HG03139 (cell line): Measurements from ENCODE around the gene YIPF4.
"Not testable (repeated sequence)": the region's sequence is repeated elsewhere in the genome, so short reads cannot be mapped to it uniquely, and the experiment has no call there.

ENCODE experiments used
- ATAC-seq: cut with Tn5 transposase; IDR thresholded peaks from one replicate; pipeline ENCODE4 v1.9.1; 2021; ENCODE audit not compliant: unreplicated experiment

YIPF4 gene

DNA sequence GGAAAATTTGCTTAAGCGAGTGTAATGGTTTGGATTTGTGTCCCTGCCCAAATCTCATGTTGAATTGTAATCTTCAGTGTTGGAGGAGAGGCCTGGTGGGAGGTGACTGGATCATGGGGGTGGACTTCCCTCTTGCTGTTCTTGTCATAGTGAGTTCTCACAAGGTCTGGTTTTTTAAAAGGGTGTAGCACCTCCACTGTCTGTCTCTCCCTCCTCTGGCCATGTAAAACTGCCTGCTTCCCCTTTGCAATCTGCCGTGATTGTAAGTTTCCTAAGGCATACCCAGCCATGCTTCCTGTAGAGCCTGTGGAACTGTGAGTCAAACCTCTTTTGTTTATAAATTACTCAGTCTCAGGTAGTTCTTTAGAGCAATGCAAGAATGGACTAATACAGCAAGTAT lies 6.6 kb downstream of the YIPF4 start:
- no peak for ATAC-seq

DNA sequence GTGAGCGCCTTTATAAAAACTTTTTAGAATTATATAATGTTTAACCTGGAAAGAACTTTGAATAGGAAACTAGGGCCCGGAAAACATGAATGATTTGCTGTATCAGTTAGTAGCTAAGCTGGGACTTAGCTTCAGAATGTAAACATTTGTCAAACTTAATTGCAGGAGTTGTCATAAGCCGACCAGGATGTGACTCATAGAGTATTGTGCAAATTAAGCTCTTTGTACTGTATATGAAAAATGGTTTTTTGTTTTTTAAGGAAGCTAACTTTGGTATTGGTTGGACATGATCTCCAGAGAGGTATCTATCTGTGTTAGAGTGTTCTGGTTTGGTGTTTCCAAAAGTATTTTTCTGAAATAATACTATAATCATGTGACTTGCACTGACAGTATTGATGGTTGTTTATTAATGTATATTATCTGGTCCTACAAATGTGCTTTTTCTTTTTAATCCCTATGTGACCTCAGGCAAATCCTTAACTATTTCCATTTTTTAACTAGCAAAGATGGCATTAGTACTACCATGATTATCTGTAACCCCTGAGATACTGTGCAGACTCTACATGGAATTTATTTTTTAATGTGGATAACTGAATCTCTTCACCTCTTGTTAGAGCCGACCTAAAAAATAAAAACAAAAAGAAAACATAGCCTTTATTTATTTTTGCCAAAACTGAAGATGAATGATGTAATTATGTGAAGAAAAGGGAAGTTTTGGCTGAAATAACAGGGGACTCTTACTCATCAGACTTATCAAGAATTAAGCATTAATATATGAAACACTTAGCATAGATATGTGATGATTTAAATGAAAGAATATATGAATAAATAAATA lies 11.7 kb downstream of the YIPF4 start:
- ATAC-seq = no peak

DNA sequence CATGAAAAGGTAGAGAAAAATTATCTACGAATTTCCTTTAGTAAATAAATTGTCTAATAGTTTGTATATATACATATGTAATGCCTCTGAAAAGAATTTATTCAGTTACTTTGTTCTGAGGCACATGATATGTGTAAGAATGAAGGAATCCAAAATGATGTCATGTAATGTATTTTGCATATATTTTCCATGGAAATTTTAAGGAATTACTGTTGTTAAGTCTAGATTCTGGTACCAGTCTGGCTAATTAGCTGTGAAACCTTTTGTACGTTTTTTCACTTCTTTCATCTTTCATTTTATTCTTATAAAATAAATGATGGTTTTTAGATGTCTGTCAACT lies 12.3 kb downstream of the YIPF4 start:
- no peak for ATAC-seq

DNA sequence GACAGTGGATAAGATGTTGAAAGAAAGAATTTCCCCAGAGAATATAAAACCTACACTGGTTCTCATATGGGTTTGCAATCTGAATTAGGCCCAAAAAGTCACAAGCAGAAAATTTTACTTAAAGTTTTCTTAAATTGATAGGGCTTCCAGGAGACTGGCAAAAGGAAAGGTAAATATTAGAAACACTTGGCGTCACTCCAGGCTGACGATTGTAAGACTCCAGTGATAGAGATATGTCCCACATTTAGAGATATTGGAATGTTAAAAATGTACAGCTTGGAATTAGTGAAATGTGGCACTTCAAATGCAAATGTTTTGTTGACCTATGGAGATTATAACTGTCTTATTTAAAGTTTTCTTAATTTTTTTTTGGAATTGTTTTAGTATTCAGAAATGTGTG lies 14.0 kb downstream of the YIPF4 start:
- ATAC-seq = no peak

DNA sequence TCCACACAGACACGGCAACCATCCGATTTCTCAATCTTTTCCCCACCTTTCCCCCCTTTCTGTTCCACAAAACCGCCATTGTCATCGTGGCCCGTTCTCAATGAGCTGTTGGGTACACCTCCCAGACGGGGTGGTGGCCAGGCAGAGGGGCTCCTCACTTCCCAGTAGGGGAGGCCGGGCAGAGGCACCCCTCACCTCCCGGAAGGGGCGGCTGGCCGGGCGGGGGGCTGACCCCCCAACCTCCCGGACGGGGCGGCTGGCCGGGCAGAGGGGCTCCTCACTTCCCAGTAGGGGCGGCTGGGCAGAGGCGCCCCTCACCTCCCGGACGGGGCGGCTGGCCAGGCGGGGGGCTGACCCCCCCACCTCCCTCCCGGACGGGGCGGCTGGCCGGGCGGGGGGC lies 15.8 kb downstream of the YIPF4 start:
- not testable (repeated sequence) for ATAC-seq

DNA sequence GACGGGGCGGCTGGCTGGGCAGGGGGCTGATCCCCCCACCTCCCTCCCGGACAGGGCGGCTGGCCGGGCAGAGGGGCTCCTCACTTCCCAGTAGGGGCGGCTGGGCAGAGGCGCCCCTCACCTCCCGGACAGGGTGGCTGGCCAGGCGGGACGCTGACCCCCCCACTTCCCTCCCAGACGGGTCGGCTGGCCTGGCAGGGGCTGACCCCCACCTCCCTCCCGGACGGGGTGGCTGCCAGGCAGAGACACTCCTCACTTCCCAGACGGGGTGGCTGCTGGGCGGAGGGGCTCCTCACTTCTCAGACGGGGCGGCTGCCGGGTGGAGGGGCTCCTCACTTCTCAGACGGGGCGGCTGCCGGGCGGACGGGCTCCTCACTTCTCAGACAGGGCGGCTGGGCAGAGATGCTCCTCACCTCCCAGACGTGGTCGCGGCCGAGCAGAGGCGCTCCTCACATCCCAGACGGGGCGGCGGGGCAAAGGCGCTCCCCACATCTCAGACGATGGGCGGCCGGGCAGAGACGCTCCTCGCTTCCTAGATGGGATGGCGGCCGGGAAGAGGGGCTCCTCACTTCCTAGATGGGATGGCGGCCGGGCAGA lies 16.4 kb downstream of the YIPF4 start:
- not testable (repeated sequence) for ATAC-seq

DNA sequence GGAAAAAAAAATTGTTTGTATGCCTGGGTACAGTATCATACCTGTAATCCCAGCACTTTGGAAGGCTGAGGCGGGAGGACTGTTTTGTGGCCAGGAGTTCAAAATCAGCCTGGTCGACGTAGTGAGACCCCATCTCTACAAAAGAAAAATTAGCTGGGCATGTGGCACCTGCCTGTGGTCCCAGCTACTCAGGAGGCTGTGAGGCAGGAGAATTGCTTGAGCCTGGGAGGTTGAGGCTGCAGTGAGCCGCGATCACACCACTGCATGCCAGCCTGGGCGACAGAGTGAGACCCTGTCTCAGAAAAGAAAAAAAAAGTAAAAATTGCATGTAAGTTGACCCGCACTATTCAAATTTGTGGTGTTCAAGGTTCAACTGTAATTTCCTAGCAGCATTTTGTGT lies 32.9 kb downstream of the YIPF4 start:
- no peak for ATAC-seq

DNA sequence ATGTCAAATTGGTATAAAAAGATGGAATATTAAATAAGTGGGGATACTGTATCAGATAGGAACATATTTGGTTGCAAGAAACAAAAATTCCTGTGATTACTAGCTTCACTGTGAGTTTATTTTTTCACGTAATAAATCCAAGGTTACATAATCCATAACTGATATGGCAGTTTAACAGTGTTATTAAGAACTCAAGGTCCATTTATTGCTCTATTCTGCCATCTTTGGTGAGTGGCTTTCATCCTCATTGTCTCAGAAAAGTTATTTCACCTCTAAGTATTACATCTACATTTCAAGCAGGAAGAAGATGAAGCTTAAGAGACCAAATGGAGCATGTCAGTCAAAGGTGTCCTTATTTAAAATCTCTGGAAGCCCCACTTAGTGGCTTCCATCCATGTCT lies 37.2 kb downstream of the YIPF4 start:
- ATAC-seq = no peak

DNA sequence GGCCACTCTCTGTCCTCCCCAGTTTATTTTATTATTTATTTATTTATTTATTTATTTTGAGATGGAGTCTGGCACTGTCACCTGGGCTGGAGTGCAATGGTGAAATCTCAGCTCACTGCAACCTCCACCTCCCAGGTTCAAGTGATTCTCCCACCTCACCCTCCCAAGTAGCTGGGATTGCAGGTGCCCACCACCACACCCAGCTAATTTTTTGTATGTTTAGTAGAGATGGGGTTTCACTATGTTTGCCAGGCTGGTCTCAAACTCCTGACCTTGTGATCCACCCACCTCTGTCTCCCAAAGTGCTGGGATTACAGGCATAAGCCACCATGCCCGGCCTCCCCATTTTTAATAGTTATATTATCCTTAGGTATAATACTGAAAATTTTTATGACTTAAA lies 51.0 kb downstream of the YIPF4 start:
- not testable (repeated sequence) for ATAC-seq

DNA sequence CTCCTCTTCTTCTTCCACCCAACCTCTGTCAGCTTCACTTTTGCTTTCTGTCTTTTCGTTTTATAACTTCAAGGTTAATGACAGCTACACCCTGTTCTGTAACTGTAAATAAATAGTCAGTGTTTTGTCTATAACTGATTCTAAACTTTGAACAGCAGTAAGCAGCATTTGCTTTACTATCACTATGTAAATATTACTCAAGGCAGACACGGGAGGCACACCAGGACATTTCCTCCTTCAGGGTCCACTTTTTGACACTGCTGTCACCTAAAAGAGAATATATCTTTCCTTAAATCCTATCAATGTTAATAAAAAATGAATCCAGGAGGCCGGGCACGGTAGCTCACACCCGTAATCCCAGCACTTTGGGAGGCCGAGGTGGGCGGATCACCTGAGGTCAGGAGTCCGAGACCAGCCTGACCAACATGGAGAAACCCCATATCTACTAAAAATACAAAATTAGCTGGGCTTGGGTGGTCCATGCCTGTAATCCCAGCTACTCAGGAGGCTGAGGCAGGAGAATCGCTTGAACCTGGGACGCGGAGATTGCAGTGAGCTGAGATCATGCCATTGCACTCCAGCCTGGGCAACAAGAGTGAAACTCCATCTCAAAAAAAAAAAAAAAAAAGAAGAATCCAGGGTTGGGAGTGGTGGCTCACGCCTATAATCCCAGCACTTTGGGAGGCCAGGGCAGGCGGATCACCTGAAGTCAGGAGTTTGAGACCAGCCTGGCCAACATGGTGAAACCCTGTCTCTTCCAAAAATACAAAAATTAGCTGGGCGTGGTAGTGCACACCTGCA lies 51.7 kb downstream of the YIPF4 start:
- not testable (repeated sequence) for ATAC-seq

DNA sequence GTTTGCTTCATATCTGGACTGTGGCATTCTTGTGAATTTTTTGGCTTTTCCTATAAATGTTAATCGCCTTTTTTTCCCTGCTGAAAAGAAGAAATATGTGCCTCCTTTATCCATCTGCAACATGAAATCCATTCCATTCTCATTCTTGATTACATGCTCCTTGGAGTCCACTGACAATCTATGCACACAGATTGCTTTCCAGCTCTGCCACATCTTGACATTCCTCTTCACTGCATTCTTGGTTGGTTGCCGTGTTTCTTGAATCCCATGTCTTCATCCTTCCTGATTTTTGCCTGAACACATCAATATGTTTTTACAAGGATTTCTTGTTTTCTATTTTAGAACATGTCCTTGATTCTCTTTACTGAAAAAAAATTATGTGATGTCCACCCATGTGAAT lies 52.4 kb downstream of the YIPF4 start:
- no peak for ATAC-seq

DNA sequence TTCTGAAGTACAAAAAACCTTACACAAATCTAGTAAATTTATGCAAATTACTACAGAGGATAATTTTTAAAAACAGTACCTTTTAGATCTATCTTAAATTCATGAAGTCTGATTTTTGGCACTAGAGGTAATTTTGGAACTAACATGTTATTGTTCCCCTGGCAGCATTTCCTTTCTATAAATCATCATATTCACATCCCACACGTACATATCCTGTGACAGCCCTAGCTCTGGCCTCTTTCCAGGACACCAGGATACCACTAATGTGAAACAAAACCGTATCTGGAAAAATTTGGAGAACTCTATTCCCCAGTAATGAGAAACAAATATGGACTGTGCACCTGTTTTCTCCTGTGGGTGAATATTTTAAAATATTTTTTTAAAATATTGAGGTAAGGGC lies 65.1 kb downstream of the YIPF4 start:
- ATAC-seq = no peak

DNA sequence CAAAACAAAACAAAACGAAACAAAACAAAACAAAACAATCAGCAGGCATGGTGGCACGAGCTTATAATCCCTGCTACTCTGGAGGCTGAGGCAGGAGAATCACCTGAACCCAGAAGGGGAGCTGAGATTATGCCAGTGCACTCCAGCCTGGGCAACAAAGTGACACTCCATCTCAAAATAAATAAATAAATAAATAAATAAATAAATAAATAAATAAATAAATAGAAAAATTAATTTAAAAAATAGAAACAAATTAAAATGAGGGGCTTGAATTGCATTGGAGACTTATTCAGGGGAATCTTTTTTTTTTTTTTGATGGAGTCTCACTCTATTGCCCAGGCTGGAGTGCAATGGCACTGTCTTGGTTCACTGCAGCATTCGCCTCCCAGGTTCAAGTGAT lies 73.1 kb downstream of the YIPF4 start:
- ATAC-seq = not testable (repeated sequence)

DNA sequence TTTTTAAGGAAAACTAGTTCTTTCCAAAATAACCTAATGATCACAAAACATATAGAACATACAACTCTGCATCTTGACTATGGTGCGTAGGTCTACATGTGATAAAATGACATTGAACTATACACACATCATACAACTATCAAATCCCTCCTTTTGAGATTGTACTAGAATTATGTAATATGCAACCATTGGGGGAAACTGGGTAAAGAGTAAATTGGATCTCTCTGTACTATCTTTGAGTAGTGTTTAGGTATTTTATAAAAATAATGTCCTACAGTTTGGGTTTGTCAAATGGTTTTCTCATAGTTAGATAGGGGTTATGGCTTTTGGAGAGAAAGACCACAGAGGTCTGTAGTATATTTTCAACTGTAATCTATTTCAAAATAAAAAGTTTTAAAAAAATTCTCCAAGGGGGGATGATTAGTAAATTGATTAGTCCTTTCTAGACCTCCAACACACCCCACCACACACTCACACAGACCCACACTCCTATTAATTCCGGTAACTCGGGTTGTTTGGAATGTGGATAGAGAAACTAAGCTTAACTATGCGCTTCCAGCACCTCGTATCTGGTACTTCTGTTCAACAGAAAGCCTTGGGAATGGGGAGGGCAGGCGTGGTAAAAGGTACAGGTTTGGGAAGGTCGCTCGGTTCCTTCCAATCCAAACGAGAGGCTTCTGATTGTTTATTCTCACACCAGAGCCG lies 78.4 kb downstream of the YIPF4 start:
- no peak for ATAC-seq

DNA sequence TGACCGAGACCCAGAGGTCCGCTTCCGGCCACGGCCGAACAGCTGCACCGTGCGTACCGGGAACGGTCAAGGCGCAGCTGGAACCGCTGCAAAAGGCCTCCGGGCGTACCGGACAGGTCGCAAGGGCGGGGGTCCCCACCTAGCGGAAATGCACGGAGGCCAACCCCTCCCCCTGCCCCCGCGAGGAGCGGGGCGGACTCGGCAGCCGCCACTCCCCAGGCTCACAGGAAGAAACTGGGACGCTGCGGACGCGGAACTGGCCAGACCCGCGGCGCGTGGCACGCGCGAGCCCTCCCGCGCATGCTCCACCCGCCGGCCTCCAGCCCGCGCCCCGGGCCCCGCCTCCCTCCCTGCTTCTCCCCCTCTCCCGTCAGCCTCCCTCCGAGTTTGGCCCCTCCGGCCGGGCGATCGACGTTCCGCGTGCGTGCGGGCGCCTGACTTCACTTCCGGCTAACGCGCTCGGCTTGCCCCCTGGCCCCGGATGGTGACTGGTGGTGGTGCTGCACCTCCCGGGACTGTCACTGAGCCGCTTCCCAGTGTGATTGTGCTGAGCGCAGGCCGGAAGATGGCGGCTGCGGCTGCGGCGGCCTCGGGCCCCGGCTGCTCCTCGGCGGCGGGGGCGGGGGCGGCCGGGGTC lies 79.1 kb downstream of the YIPF4 start, which contains the start of gene BIRC6:
BIRC6 (plus strand) TSS at position 343 of the 637 bp plus-strand sequence; CDS start at position 482, 139 bp downstream.
- ATAC-seq = peak; percentile 83

DNA sequence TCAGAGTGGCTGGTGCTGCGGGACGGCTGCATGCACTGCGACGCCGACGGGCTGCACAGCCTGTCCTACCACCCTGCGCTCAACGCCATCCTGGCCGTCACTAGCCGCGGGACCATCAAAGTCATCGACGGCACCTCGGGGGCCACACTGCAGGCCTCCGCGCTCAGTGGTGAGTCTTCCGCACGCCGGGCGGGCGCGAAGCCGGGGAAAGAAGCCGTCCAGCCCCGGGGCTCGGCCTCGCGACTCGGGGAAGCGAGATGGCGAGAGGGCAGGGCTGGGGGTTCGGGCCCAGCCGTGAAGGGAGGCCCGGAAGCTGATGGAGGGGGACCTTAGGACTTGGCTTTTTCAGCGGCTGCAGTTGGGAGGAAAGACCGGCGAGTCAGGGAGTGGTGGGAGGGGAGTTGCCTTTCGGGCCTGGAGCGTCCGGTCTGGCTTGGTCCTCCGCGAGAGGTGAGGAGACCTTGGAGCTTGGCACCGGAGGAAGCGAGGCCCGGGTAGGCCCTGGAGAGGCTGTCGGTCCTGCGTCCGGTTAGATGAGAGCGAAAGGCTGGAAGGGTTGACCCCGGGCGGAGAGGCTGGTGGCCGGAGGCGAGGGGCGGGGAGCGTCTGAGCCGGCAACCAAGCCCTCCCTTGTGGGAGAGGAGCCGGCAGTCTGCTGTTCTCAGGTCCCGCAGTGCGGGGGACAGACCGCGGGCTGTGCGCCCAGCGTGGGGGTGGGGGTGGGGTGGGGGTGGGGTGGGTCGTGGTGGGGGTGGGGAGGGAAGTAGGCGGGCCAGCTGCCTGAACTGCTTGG lies 79.8 kb downstream of the YIPF4 start:
- ATAC-seq = peak; percentile 3

DNA sequence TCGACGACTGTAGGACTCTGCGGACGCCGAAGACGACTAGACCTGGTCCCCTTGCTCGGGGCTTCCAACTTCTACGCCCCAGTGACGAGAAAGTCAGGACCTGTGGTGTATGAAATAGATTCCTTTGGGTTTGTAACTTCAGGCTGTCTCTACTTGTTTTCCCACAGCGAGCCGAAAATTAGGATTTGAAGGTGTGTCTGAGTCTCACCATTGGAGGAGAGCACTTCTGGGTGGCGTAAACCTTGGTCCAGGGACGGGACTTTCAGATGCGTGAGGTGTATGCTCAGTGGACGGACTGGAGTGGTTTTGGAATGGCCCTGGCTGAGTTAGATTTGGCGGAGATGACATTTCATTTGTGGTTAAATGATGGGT lies 80.4 kb downstream of the YIPF4 start:
- no peak for ATAC-seq

DNA sequence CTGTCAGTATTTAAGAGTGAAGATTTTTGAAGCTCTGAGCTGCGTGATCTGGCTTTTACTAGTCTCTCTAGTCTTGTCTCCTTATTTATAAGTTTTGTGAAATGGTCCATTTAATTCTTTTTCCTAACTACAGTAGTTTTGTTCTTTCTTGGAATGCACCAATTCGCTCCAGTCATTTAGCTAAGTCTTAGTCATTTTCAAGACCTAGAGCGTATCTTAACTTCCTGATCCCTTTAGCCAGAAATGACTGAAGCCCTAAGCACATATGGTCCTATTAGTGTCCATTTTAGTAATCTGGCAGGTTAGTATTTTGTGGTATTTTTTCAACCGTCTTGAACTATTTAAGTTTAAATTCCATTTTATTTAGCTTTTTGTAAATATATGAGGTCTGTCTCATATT lies 82.7 kb downstream of the YIPF4 start:
- no peak for ATAC-seq

DNA sequence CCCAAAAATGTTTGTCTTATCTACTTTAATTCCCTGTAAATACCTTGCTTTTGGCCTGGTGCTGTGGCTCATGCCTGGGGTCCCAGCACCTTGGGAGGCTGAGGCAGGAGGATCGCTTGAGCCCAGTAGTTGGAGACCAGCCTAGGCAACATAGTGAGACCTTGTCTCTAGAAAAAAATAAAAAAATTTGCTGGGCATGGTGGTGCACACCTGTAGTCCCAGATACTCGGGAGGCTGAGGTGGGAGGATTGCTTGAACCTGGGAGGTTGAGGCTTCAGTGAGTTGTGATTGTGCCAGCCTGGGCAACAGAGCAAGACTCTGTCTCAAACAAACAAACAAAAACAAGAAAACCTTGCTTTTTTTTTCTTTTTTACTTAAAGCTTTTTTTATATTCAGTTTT lies 85.3 kb downstream of the YIPF4 start:
- ATAC-seq = not testable (repeated sequence)

DNA sequence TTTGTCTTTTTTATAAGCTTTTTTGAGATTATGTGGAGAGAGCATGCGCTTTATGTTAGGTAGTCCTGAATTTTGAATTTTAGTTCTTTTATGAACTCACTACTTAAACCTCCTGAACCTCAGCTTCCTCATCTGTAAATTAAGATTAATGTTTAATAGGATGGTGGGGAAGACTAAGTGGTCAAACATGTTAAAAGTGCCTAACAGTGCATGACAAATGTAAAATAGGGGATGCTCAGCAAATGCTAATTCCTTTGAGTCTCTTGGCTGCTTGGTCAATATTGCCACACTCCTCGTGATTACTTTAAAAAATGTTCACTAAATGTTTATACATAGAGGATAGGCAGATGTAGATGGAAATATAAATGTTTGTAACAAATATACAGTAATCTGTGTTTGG lies 85.9 kb downstream of the YIPF4 start:
- peak; percentile 60 for ATAC-seq
